HEK293 (cell line): ENCODE data around the gene C2CD4C.

ENCODE experiments used
- CTCF ChIA-PET: fragments of 350-600 bp; formaldehyde crosslinking; extraction: SDS; loops from one replicate; lab custom pipeline; 2021; ENCODE audit warnings: antibody characterized with exemption; lab: Yijun Ruan, JAX
- POLR2A ChIA-PET: fragments of 300-600 bp; formaldehyde crosslinking; extraction: SDS; loops from one replicate; lab custom pipeline; 2020; ENCODE audit warnings: antibody characterized with exemption, inconsistent platforms; lab: Yijun Ruan, JAX
- H3K27ac ChIP-seq: fragments of 200-500 bp; sonication (Bioruptor generic); 2 replicates; pipeline ENCODE4 v1.5.1; 2014; ENCODE audit warnings: low read depth, low read length, control low read depth, inconsistent platforms; ENCODE audit errors: extremely low read depth
- H3K36me3 ChIP-seq, 2 experiments: fragments of 200-500 bp in 1 of 2; sonication (Bioruptor generic) in 1 of 2; 1 replicate in 1 of 2; 2 replicates in 1 of 2; pipeline ENCODE4 v1.5.1; 2014 to 2017; ENCODE audit warnings: inconsistent platforms in 2 of 2, low read length in 2 of 2; ENCODE audit not compliant: control insufficient read depth in 2 of 2, insufficient read depth in 1 of 2
- H3K4me1 ChIP-seq: fragments of 200-500 bp; sonication (Bioruptor generic); 2 replicates; pipeline ENCODE4 v1.5.1; 2014; ENCODE audit warnings: mild to moderate bottlenecking, low read length, inconsistent platforms; ENCODE audit not compliant: control insufficient read depth, insufficient read depth
- H3K4me3 ChIP-seq: 2 replicates; pipeline ENCODE4 v1.5.1; 2011; ENCODE audit warnings: low read depth, mild to moderate bottlenecking, control low read depth, low read length, moderate library complexity
- H3K9me3 ChIP-seq: fragments of 200-500 bp; sonication (Bioruptor generic); 2 replicates; pipeline ENCODE4 v1.5.1; 2014; ENCODE audit warnings: low read depth, low read length, inconsistent platforms; ENCODE audit not compliant: control insufficient read depth, insufficient read depth
- EGR2 ChIP-seq: fragments of 450-650 bp; formaldehyde crosslinking; IDR thresholded peaks from 2 replicates; pipeline ENCODE4 v1.5.1; 2016; ENCODE audit warnings: low read depth, missing biosample characterization, missing genetic modification characterization
- KLF1 ChIP-seq: fragments of 450-650 bp; formaldehyde crosslinking; IDR thresholded peaks from 2 replicates; pipeline ENCODE4 v1.5.1; 2016; ENCODE audit warnings: missing biosample characterization, missing genetic modification characterization
- SP7 ChIP-seq: fragments of 450-650 bp; formaldehyde crosslinking; IDR thresholded peaks from 2 replicates; pipeline ENCODE4 v1.5.1; 2016; ENCODE audit warnings: missing biosample characterization, missing genetic modification characterization
- ZEB2 ChIP-seq: fragments of 450-650 bp; formaldehyde crosslinking; IDR thresholded peaks from 2 replicates; pipeline ENCODE4 v1.5.1; 2016; ENCODE audit warnings: missing biosample characterization, missing genetic modification characterization
- ZNF132 ChIP-seq: fragments of 450-650 bp; formaldehyde crosslinking; IDR thresholded peaks from 2 replicates; pipeline ENCODE4 v1.5.1; 2017; ENCODE audit warnings: missing biosample characterization, missing genetic modification characterization, borderline replicate concordance
- ZNF211 ChIP-seq: fragments of 450-650 bp; formaldehyde crosslinking; IDR thresholded peaks from 2 replicates; pipeline ENCODE4 v1.5.1; 2016; ENCODE audit warnings: low read depth, missing biosample characterization, missing genetic modification characterization
- ZNF324 ChIP-seq: fragments of 450-650 bp; formaldehyde crosslinking; IDR thresholded peaks from 2 replicates; pipeline ENCODE4 v1.5.1; 2016; ENCODE audit warnings: missing biosample characterization, missing genetic modification characterization
- ZNF426 ChIP-seq: fragments of 450-650 bp; formaldehyde crosslinking; IDR thresholded peaks from 2 replicates; pipeline ENCODE4 v1.5.1; 2017; ENCODE audit warnings: missing biosample characterization, missing genetic modification characterization, mild to moderate bottlenecking, inconsistent platforms, moderate library complexity
- ZNF521 ChIP-seq: fragments of 450-650 bp; formaldehyde crosslinking; IDR thresholded peaks from 2 replicates; pipeline ENCODE4 v1.5.1; 2017; ENCODE audit warnings: missing biosample characterization, mild to moderate bottlenecking, missing genetic modification characterization
- ZNF610 ChIP-seq: fragments of 450-650 bp; formaldehyde crosslinking; IDR thresholded peaks from 2 replicates; pipeline ENCODE4 v1.5.1; 2016; ENCODE audit warnings: missing biosample characterization, missing genetic modification characterization, borderline replicate concordance
- ZNF747 ChIP-seq: fragments of 450-650 bp; formaldehyde crosslinking; IDR thresholded peaks from 2 replicates; pipeline ENCODE4 v1.5.1; 2016; ENCODE audit warnings: missing biosample characterization, missing genetic modification characterization
- ZSCAN23 ChIP-seq: fragments of 450-650 bp; formaldehyde crosslinking; IDR thresholded peaks from 2 replicates; pipeline ENCODE4 v1.5.1; 2016; ENCODE audit warnings: missing biosample characterization, missing genetic modification characterization
- TF ChIP-seq, protein P1 (sequence below): fragments of 450-650 bp; formaldehyde crosslinking; IDR thresholded peaks from 2 replicates; pipeline ENCODE4 v1.5.1; 2017; ENCODE audit warnings: missing biosample characterization, missing genetic modification characterization
- TF ChIP-seq, protein P2 (sequence below): fragments of 450-650 bp; formaldehyde crosslinking; IDR thresholded peaks from 2 replicates; pipeline ENCODE4 v1.5.1; 2016; ENCODE audit warnings: missing biosample characterization, missing genetic modification characterization

The C2CD4C gene

DNA sequence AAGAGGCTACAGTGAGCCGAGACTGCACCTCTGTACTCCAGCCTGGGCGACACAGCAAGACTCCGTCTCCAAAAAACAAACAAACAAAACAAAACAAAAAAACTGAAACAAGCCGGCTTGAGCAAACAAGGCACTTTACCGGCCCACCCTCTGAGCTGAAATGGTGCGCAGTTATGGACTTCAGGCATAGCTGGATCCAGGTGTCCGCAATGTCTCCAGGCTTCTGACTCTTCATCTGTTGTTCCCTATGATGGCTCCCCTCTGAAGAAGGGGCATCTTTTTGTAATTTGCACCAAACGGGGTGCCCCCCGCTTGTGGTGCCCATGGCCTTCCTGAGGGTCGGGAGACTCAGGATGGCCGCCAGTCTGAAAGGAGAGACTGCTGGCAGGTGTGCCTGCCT lies 6.2 kb downstream of the C2CD4C start:
- CTCF ChIA-PET: no interaction called here
- H3K27ac ChIP-seq: no peak overlapping the region
- POLR2A ChIA-PET: interaction anchor here (0.5 kb wide), 1 partner anchor 81 kb away, joined by 3 read pairs; no protein-coding TSS in a partner anchor
- H3K4me1 ChIP-seq: peaks cover 7% of the 10 kb centered on the region
- H3K36me3 ChIP-seq: no peaks in the 10 kb centered on the region
- TF ChIP-seq KLF1 (tag by site-specific recombination): no peak
- no peak for TF ChIP-seq ZNF521 (tag by site-specific recombination)
- no peak for TF ChIP-seq ZSCAN23 (tag by site-specific recombination)
- TF ChIP-seq, protein P1, sequence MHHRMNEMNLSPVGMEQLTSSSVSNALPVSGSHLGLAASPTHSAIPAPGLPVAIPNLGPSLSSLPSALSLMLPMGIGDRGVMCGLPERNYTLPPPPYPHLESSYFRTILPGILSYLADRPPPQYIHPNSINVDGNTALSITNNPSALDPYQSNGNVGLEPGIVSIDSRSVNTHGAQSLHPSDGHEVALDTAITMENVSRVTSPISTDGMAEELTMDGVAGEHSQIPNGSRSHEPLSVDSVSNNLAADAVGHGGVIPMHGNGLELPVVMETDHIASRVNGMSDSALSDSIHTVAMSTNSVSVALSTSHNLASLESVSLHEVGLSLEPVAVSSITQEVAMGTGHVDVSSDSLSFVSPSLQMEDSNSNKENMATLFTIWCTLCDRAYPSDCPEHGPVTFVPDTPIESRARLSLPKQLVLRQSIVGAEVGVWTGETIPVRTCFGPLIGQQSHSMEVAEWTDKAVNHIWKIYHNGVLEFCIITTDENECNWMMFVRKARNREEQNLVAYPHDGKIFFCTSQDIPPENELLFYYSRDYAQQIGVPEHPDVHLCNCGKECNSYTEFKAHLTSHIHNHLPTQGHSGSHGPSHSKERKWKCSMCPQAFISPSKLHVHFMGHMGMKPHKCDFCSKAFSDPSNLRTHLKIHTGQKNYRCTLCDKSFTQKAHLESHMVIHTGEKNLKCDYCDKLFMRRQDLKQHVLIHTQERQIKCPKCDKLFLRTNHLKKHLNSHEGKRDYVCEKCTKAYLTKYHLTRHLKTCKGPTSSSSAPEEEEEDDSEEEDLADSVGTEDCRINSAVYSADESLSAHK (tag by site-specific recombination): no peak
- no peak for TF ChIP-seq ZNF132 (tag by site-specific recombination)
- TF ChIP-seq ZNF426: no peak
- TF ChIP-seq ZEB2 (tag by site-specific recombination): no peak
- H3K9me3 ChIP-seq: no peaks in the 10 kb centered on the region
- H3K4me3 ChIP-seq: no peak overlapping the region

DNA sequence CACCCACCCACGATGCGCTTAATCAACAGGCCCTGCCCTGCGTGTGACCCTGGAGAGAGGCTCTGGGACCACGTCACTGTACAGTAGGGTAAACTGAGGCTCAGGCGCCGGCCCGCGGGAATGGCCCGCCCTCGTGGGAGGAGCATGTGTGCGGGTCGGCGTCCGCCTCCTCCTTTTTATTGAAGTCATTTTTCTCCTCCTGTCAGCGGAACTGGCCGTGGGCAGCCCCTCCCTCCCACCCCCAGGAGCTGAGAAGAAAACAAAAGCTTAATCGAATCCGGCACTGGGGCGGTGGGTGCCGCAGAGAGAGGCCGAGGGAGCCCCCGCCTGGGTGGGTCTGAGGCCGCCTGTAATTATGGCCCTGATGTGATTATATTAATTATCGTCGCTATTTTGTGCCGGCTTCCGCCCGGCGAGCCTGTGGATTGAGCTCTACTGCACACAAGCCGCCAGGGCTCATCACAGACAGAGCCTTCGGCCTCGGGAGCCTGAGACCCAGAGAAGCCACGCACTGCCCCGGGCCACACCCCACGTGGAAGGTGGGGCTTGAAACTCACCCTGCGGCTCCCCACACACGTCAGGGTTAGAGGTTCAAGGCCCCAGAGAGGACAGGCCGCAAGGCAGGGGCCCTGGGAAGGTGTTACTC lies 7.0 kb downstream of the C2CD4C start:
- H3K9me3 ChIP-seq: no peaks in the 10 kb centered on the region
- CTCF ChIA-PET: no interaction called here
- H3K4me1 ChIP-seq: peaks cover 7% of the 10 kb centered on the region
- H3K4me3 ChIP-seq: no peak overlapping the region
- no peaks in the 10 kb centered on the region for H3K36me3 ChIP-seq
- H3K27ac ChIP-seq: no peak overlapping the region
- POLR2A ChIA-PET: no interaction called here
- TF ChIP-seq ZNF426 (no peak), KLF1 (tag by site-specific recombination) (no peak; the same call in 1 of the 2 replicates), SP7 (tag by site-specific recombination) (no peak), ZNF324 (tag by site-specific recombination) (no peak), ZNF747 (tag by site-specific recombination) (no peak), ZNF211 (tag by site-specific recombination) (no peak), EGR2 (0 out of 2 replicates have a peak, but pooled peaks have one; percentile 11)

DNA sequence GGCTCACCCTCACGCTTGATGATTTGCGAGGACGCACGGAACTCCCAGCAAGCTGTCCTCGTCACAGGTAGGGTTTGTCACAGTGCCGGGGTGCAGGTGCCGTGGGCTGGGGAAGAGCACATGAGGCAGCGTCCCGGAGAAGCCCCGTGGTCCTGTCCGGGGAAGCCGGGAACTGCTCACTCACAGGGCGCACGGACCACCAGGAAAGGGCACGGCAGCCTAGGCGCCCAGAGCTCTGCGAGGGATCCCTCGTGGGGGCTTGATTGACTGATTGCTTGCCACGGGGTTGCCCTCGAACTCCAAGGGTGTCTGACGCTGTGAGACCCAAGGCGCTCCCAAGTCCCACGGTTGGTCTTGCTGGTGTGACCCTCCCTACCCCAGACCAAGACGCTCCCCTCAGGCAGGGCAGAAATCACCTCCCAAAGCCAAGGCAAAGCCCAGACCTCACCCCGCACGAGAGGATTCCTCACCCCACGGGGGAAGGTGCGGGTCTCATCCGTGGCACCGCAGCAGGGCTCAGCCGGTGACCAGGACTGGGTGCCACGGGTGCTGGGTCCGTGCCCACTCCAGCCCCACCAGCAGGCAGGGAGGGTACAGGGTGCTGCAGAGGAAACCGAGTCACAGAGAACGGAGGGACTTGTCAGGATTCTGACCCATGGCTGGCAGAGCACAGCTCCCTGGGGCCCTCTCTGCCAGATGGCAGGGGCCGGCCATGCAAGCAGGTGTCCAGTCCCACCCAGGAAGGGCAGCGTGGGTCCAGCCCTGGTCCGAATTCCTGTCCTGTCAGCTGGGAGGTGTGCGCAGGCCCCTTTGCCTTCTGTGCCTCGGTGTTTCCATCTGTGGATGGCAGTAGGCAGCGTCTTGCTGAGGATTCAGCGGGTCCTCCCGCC lies 7.7 kb downstream of the C2CD4C start:
- ChIA-PET POLR2A (no interaction called here), CTCF (no interaction called here)
- no peak for TF ChIP-seq ZNF610 (tag by site-specific recombination)
- TF ChIP-seq, protein P2, sequence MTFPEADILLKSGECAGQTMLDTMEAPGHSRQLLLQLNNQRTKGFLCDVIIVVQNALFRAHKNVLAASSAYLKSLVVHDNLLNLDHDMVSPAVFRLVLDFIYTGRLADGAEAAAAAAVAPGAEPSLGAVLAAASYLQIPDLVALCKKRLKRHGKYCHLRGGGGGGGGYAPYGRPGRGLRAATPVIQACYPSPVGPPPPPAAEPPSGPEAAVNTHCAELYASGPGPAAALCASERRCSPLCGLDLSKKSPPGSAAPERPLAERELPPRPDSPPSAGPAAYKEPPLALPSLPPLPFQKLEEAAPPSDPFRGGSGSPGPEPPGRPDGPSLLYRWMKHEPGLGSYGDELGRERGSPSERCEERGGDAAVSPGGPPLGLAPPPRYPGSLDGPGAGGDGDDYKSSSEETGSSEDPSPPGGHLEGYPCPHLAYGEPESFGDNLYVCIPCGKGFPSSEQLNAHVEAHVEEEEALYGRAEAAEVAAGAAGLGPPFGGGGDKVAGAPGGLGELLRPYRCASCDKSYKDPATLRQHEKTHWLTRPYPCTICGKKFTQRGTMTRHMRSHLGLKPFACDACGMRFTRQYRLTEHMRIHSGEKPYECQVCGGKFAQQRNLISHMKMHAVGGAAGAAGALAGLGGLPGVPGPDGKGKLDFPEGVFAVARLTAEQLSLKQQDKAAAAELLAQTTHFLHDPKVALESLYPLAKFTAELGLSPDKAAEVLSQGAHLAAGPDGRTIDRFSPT: peak; percentile 19; the same call in 1 of the 2 replicates
- TF ChIP-seq, all 188 proteins: peak for 1
- Histone ChIP-seq H3K9me3 (no peaks in the 10 kb centered on the region), H3K27ac (no peak overlapping the region), H3K4me1 (peaks cover 7% of the 10 kb centered on the region), H3K4me3 (no peak overlapping the region), H3K36me3 (no peaks in the 10 kb centered on the region)
